Kidney (tissue), 14 donors: ENCODE measurements around the gene SH3GL2. TPM values are rescaled to one million over a fixed set of nuclear protein-coding genes. Genes with fewer than 3 reads are reported as not detected.

Experiments
- DNase-seq, 5 donors: peaks; one replicate each; pipeline ENCODE4 v3.0.0-alpha.2; 2013 to 2020
- FAIRE-seq: peaks from 2 replicates; lab custom pipeline; 2012; peaks lifted over from hg19 to GRCh38; lab: Jason Lieb, UNC
- H3K27ac ChIP-seq, 2 donors: one replicate each; pipeline ENCODE4 v1.7.0; 2013; ENCODE audit warnings: low read depth in 2 of 2, low read length in 2 of 2, inconsistent platforms in 1 of 2
- H3K27me3 ChIP-seq: one replicate; pipeline ENCODE4 v1.7.1; 2013; ENCODE audit warnings: low read length, inconsistent platforms; ENCODE audit not compliant: control insufficient read depth, insufficient read depth
- H3K36me3 ChIP-seq, 3 donors: one replicate each; pipeline versions ENCODE4 v1.7.0 to v1.7.1; 2013; ENCODE audit warnings: low read length in 3 of 3, control low read depth in 1 of 3, inconsistent platforms in 1 of 3; ENCODE audit not compliant: insufficient read depth in 3 of 3, control insufficient read depth in 2 of 3
- H3K4me1 ChIP-seq, 3 donors: one replicate each; pipeline versions ENCODE4 v1.7.0 to v1.7.1; 2013; ENCODE audit warnings: low read length in 3 of 3, inconsistent platforms in 1 of 3, low read depth in 1 of 3; ENCODE audit not compliant: control insufficient read depth in 2 of 3, insufficient read depth in 2 of 3
- H3K4me3 ChIP-seq, 3 donors: one replicate each; pipeline versions ENCODE4 v1.7.0 to v1.8.1; 2013; ENCODE audit warnings: low read length in 3 of 3, control low read depth in 1 of 3, inconsistent platforms in 1 of 3
- H3K9ac ChIP-seq, 3 donors: one replicate each; pipeline versions ENCODE4 v1.7.0 to v1.7.1; 2013; ENCODE audit warnings: low read length in 3 of 3, control low read depth in 1 of 3, inconsistent platforms in 1 of 3
- H3K9me3 ChIP-seq, 3 donors: one replicate each; pipeline versions ENCODE4 v1.7.0 to v1.7.1; 2013; ENCODE audit warnings: low read length in 3 of 3, control low read depth in 1 of 3, inconsistent platforms in 1 of 3; ENCODE audit not compliant: control insufficient read depth in 2 of 3, insufficient read depth in 1 of 3
- intact Hi-C: fragments of 100-400 bp; cut with DNase I; formaldehyde crosslinking; loops from one replicate; pipeline ENCODE4 v1.11.1; 2022
- polyA plus RNA-seq: library from polyadenylated mRNA; stranded (reverse); fragments of 350-450 nt; fragmentation: Illumina TruSeq; extraction: RNeasy Lipid Tissue Mini Kit (QIAGEN cat#74804); gene quantifications from one replicate; pipeline ENCODE4 v1.2.3, GENCODE V29; 2014; ENCODE audit warnings: low read depth, low replicate concordance; ENCODE audit not compliant: insufficient read depth
- total RNA-seq: library from RNA; stranded (reverse); fragmentation: NEBNext Ultra II Directional; extraction: Animal tissue kit (Norgen Biotek cat#: 25700); gene quantifications from one replicate; pipeline ENCODE4 v1.2.1, GENCODE V29; 2021
- TF ChIP-seq, protein P1 (sequence below): IDR thresholded peaks from 3 replicates; pipeline ENCODE4 v1.5.1; 2012; ENCODE audit warnings: mild to moderate bottlenecking, moderate library complexity, borderline replicate concordance; ENCODE audit not compliant: insufficient read depth; ENCODE audit errors: extremely low read depth
- donor health status: control.
- donor health status: control.
- donor health status: control.
- donor health status: control.
- donor health status: control.
- donor health status: DM: yes; HTN: yes; CAD: no.
- donor health status: Normal renal cell carcinoma (clear cell type).

The SH3GL2 gene
- total and polyA plus RNA-seq, 2 donors from 2014 or later: 3.1 to 20.0 TPM

GRCh38 chr9:17810317-17810716 is 231.5 kb downstream of the SH3GL2 start:
- H3K4me3 ChIP-seq: no peak overlapping the region
- H3K4me1 ChIP-seq: no peaks in the 10 kb centered on the region
- H3K36me3 ChIP-seq: no peaks in the 10 kb centered on the region
- TF ChIP-seq, protein P1, sequence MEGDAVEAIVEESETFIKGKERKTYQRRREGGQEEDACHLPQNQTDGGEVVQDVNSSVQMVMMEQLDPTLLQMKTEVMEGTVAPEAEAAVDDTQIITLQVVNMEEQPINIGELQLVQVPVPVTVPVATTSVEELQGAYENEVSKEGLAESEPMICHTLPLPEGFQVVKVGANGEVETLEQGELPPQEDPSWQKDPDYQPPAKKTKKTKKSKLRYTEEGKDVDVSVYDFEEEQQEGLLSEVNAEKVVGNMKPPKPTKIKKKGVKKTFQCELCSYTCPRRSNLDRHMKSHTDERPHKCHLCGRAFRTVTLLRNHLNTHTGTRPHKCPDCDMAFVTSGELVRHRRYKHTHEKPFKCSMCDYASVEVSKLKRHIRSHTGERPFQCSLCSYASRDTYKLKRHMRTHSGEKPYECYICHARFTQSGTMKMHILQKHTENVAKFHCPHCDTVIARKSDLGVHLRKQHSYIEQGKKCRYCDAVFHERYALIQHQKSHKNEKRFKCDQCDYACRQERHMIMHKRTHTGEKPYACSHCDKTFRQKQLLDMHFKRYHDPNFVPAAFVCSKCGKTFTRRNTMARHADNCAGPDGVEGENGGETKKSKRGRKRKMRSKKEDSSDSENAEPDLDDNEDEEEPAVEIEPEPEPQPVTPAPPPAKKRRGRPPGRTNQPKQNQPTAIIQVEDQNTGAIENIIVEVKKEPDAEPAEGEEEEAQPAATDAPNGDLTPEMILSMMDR: no peak
- intact Hi-C loops: no loop called here
- H3K9me3 ChIP-seq: no peaks in the 10 kb centered on the region
- no peaks in the 10 kb centered on the region for H3K27me3 ChIP-seq
- FAIRE-seq: no peak
- H3K27ac ChIP-seq: no peak overlapping the region
- no peak for DNase-seq
- H3K9ac ChIP-seq: no peak overlapping the region

DNA sequence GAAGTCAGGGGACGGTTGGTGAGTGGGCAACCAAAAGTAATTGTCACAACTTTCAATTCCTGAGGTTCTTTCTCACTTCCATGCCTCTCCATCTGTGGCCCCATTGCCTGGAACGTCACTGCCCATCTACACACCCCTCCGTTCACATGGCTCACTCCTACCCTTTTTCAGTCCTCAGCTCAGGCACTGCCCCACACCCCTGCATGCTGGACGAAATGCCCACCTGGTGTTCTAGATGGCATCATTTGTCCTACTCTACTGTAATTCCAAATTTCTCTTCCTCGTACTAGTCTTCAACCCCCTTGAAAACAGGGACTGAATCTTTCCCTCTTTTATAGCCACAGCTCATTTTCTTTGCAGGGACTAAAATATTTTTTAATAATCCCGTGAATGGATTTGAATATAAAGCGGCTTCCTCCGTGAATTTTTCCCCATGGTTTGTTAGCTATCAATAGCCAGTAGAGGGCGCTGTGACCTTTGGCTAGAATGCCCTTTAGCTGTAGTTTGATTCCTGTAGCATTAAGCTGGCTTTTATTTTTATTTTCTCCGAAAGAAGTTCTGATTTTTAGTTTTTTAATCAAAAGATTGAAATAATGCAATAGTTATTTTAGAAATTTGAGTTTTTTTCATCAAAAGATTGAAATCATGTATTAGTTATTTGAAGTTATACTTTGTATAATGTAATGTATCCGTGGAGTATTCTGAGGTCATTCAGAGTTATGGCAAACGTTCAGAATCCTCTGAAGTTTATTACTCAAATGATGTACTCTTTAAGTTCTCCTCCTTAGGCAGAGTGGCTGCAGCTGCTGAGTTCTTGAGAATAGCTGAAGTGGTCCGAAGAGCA is 232.1 kb downstream of the SH3GL2 start:
- H3K4me3 ChIP-seq: no peak overlapping the region
- H3K27ac ChIP-seq: no peak overlapping the region
- H3K36me3 ChIP-seq: no peaks in the 10 kb centered on the region
- H3K9me3 ChIP-seq: no peaks in the 10 kb centered on the region
- no peaks in the 10 kb centered on the region for H3K4me1 ChIP-seq
- FAIRE-seq (peak; percentile 85), DNase-seq (peak in 4 of 5 donors; percentile 41 to 90 (median 66))
- intact Hi-C loops: no loop called here
- TF ChIP-seq, protein P1: peak; percentile 70
- no peaks in the 10 kb centered on the region for H3K27me3 ChIP-seq
- H3K9ac ChIP-seq: no peak overlapping the region

- H3K4me1 ChIP-seq: no peaks in the 10 kb centered on the region
- H3K27ac ChIP-seq: no peak overlapping the region
- intact Hi-C loops: no loop called here
- H3K9ac ChIP-seq: no peak overlapping the region
- H3K4me3 ChIP-seq: no peak overlapping the region
- no peaks in the 10 kb centered on the region for H3K36me3 ChIP-seq
- no peaks in the 10 kb centered on the region for H3K27me3 ChIP-seq
- no peak for FAIRE-seq
- TF ChIP-seq, protein P1: no peak
- no peaks in the 10 kb centered on the region for H3K9me3 ChIP-seq
- DNase-seq: no peak
Measured at GRCh38 chr9:17813798-17814197, 234.9 kb downstream of the SH3GL2 start.
